Activated naive CD4-positive, alpha-beta T cell treated with anti-CD3 and anti-CD28 coated beads, Interleukin-2, amount 50 U/mL, for 24 hours (primary cell): Measurements from ENCODE around the gene PTPRE.

Experiments used
- H3K27ac Mint-ChIP-seq: one replicate; pipeline ENCODE4 v1.8.0; 2021; ENCODE audit warnings: mild to moderate bottlenecking, mixed read lengths
- H3K27me3 Mint-ChIP-seq: one replicate; pipeline ENCODE4 v1.8.0; 2021; ENCODE audit warnings: mixed read lengths
- H3K36me3 Mint-ChIP-seq: one replicate; pipeline ENCODE4 v1.8.0; 2021; ENCODE audit warnings: mixed read lengths
- H3K4me1 Mint-ChIP-seq: one replicate; pipeline ENCODE4 v1.8.0; 2021; ENCODE audit warnings: mixed read lengths
- H3K4me3 Mint-ChIP-seq: one replicate; pipeline ENCODE4 v1.8.0; 2021; ENCODE audit warnings: mild to moderate bottlenecking, mixed read lengths
- H3K9me3 Mint-ChIP-seq: one replicate; pipeline ENCODE4 v1.8.0; 2021; ENCODE audit warnings: mixed read lengths

The PTPRE gene

DNA sequence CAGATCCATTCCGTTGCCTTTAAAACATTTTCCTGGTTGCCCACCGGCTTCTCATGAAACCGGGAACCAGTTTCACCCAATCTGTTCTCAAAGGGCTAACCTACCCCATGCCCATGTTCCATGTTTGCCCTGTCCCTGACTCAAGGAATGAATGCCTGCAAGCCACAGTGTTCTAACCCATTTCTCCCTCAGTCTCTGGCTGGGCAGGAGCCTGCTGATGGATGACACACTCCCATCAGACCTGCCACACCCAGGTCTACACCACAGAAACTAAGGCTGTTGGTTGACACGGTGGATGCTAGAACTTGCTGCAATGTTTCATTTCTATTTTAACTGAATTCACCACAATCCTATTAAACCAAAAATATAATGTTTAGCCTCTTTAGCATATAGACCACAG lies 29.8 kb upstream of the PTPRE start:
- H3K4me3 Mint-ChIP-seq = no peak overlapping the region
- no peaks in the 10 kb centered on the region for H3K9me3 Mint-ChIP-seq
- H3K4me1 Mint-ChIP-seq = peaks cover 9% of the 10 kb centered on the region

DNA sequence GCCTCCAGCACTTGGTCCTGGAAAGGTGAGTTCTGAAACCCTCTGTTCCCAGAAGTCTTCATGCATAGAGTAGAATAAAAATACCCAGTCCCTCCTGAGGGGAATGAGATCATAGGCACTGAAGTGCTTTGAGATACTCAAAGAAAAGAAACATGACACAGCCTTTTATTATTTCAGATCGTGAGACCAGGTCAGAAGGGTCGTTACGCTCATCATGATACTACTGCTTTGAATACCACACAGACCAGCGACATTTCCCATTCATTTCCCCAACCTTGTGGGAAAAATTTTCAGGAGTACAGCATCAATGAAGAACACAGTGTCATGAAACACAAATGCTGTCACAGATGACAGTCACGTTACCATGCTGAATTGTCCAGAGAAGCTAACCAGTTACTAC lies 29.2 kb upstream of the PTPRE start:
- Mint-ChIP-seq H3K27ac (no peak overlapping the region), H3K27me3 (no peaks in the 10 kb centered on the region), H3K4me3 (no peak overlapping the region), H3K36me3 (no peaks in the 10 kb centered on the region), H3K9me3 (no peaks in the 10 kb centered on the region), H3K4me1 (peaks cover 9% of the 10 kb centered on the region)

More for the DNA sequence above, 29.8 kb upstream of the PTPRE start:
- Mint-ChIP-seq H3K27me3 (no peaks in the 10 kb centered on the region), H3K36me3 (no peaks in the 10 kb centered on the region), H3K27ac (no peak overlapping the region)

DNA sequence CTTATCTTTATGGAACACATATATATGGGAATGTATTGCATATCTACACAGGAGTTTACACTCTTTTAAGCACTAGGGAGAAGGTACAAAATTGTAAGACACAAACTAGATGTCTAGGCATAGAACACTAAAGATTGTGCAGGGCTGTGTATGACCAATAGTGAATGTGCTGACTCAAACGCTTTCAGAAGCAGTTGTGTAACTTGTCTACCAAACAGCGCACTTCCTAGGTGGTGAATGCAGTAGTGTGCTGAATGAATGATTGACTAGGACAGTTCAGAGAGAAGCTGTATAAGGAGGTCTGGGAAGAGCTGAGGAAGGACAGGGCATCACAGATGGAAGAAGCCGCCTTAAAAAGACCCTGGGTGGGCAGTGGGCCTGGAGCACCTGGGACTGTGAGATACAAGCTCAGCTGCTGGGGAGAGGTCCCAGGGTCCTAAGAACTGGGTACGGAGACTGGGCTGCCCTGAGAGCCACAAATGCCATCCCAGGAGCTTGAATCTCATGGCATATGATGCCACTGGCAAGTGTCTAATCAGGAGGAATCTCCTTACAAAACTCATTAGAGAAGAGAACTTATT lies 28.3 kb upstream of the PTPRE start:
- H3K36me3 Mint-ChIP-seq = no peaks in the 10 kb centered on the region
- no peaks in the 10 kb centered on the region for H3K27me3 Mint-ChIP-seq
- H3K4me3 Mint-ChIP-seq = no peak overlapping the region
- H3K4me1 Mint-ChIP-seq = peaks cover 9% of the 10 kb centered on the region
- H3K9me3 Mint-ChIP-seq = no peaks in the 10 kb centered on the region
- H3K27ac Mint-ChIP-seq = no peak overlapping the region

DNA sequence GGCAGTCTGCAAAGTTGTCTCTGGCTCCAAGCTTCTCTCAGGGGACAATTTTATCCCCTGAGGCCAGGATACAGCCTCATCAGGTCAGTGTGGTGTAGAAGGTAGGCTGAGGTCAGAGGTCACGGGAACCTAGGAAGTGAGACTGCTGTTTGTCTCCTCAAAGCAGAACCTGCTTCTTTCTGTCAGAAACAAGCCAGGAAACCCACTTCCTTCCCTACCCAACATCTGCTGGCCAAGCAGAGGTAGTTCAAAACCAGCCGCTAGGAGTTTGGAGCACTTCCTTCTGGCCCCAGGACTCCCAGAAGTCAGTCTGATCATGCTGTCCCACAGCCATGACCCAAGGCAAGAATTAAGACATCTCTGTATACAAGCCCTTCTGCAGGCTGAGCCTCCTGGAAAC lies 26.3 kb upstream of the PTPRE start:
- peaks cover 9% of the 10 kb centered on the region for H3K4me1 Mint-ChIP-seq
- H3K27ac Mint-ChIP-seq = no peak overlapping the region
- H3K36me3 Mint-ChIP-seq = no peaks in the 10 kb centered on the region
- H3K27me3 Mint-ChIP-seq = no peaks in the 10 kb centered on the region
- H3K9me3 Mint-ChIP-seq = no peaks in the 10 kb centered on the region
- no peak overlapping the region for H3K4me3 Mint-ChIP-seq

DNA sequence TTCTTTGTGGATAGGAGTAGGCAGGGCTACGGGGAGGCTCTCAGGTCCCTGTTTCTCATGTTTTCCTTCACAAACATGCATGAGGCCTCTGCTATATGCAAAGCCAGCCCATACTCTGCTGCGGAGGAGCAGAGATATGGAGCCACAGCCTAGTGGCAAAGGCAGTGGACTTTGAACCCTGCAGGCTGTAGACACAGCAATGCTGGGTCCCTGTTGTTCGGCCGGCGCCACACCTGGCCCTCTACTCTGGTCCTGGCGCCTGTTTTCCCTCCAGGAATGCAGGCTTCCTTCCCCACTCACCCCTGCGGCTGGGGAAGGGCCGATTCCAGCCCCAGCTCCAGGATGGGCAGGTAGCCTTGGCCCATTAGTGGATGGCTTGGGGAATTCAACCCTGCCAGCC lies 25.6 kb upstream of the PTPRE start:
- Mint-ChIP-seq H3K4me1 (peaks cover 9% of the 10 kb centered on the region), H3K36me3 (no peaks in the 10 kb centered on the region), H3K27ac (no peak overlapping the region), H3K27me3 (no peaks in the 10 kb centered on the region), H3K9me3 (no peaks in the 10 kb centered on the region), H3K4me3 (no peak overlapping the region)

DNA sequence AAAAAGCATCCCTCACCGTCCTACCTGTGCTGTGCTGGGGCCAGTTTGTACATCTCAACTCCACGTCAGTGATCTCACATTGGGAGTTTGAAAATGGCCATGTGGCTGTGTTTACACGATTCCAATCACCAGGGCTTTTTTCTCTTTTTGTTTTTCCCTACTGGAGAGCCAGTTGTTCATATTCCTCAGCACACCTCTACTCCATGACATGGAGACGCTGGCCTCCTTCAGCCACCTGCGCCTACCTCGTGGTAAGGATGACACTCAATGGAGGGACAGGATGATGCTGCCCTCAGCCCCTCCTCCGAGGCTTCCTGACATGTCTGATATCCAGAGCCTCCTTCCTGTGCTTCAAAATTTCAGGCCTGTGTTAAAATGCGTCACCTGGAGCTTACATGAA lies 24.5 kb upstream of the PTPRE start:
- Mint-ChIP-seq H3K9me3 (no peaks in the 10 kb centered on the region), H3K36me3 (no peaks in the 10 kb centered on the region), H3K4me3 (no peak overlapping the region), H3K27ac (no peak overlapping the region), H3K4me1 (peaks cover 9% of the 10 kb centered on the region), H3K27me3 (no peaks in the 10 kb centered on the region)

DNA sequence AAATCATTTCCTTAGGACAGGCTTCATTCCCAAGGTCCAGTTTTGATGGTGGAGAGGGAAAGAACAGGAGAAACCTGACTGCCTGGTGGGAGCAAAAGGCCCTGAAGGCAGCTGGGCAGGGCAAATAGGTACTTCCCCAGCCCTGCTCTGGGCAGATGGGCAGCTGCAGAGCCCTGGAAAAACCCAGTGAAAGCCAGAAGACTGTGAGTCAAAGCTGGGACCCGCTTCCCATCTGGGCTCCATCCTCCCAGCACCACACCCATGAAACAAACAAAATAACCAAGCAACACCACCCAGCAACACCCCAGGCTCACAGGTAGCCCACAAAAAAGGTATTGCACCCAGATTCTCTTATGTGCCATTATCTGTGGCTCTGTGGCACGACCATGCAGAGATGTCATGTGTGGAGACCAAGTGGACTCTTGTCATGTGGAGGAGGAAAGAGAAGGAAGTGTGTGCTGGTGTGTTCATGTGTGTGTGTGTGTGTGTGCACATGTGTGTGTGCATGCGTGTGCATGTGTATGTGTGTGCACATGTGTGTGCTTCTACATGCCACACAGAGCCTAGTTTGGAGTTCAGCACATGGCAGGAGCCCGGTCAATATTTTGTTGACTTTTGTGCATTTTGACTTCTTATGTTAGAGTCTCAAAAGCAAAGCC lies 24.0 kb upstream of the PTPRE start:
- H3K27me3 Mint-ChIP-seq = no peaks in the 10 kb centered on the region
- H3K27ac Mint-ChIP-seq = no peak overlapping the region
- no peaks in the 10 kb centered on the region for H3K9me3 Mint-ChIP-seq
- H3K36me3 Mint-ChIP-seq = no peaks in the 10 kb centered on the region
- peaks cover 9% of the 10 kb centered on the region for H3K4me1 Mint-ChIP-seq
- H3K4me3 Mint-ChIP-seq = no peak overlapping the region

DNA sequence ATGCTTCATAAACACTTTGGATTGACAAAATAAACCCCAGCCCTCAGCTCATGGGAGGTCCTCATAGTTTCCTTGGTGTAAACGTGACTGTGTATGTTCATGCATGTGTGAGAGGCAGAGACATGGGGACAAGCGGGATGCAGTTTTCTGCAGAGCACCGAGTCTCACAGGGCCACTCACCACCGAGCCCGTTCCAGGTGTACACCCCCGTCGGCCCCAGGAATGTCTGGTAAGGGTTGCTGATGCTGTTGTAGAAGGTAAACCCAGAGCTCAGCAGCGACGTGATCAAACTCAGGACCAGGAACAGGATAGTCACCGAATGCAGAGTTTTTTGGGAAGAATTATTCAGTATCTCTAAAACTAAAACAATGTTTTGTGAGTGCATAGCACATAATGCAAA lies 23.4 kb upstream of the PTPRE start:
- Mint-ChIP-seq H3K9me3 (no peaks in the 10 kb centered on the region), H3K4me3 (no peak overlapping the region), H3K36me3 (no peaks in the 10 kb centered on the region), H3K27me3 (no peaks in the 10 kb centered on the region), H3K4me1 (peaks cover 9% of the 10 kb centered on the region), H3K27ac (no peak overlapping the region)

DNA sequence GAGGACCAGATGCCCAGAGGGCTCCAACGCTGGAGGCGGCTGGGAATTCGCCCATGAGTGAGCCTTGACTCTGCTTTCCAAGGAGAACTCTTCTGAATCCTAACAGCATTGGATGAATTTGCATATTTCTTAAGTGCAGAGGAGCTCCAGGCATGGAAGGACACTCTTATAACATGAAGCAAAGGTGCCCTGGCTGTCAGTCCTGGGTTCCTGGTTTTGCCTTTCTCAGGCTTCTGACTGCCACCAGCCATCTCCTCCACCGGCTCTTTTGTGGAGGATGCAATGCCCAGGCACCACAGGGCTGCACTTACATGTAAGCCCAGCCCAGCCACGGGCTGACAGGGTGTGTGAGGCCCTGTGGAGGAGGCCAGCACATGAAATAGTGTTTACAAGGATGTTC lies 22.4 kb upstream of the PTPRE start:
- H3K4me3 Mint-ChIP-seq = no peak overlapping the region
- H3K9me3 Mint-ChIP-seq = no peaks in the 10 kb centered on the region
- peaks cover 9% of the 10 kb centered on the region for H3K4me1 Mint-ChIP-seq
- no peaks in the 10 kb centered on the region for H3K27me3 Mint-ChIP-seq
- no peak overlapping the region for H3K27ac Mint-ChIP-seq
- H3K36me3 Mint-ChIP-seq = no peaks in the 10 kb centered on the region

DNA sequence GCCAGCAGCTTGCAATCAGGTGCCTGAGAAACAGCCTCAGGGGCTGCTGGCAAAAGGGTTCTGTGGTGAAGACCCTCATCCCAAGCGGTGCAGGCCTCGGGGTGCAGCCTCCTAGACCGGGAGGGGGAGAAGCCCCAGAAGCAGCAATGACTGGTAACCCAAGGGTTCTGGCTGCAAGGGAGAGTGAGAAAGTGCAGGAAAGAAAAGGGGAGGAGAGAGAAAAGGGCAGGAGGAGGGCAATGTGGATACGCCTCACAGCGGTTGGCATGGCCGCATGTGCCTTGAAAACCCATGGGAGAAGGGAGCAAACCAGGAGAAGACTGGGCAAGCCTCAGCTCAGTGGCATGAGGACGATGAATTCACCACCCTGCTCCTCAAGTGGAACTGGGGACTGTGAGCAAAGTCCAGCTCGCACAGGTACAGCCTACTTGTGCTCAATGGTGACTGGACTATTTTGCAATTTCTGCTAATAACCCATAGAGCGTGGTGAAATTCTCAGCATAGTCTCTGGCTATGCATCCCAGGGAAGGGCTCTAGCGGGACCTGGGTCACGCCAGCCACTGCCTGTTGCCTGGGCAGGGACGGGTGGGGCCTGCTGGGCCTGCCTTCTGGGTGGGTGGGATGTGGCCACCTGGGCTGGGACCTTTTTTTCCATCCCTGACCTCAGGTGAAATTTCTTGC lies 20.4 kb upstream of the PTPRE start:
- Mint-ChIP-seq H3K4me1 (no peaks in the 10 kb centered on the region), H3K9me3 (no peaks in the 10 kb centered on the region), H3K4me3 (no peak overlapping the region), H3K36me3 (no peaks in the 10 kb centered on the region), H3K27me3 (no peaks in the 10 kb centered on the region), H3K27ac (no peak overlapping the region)

DNA sequence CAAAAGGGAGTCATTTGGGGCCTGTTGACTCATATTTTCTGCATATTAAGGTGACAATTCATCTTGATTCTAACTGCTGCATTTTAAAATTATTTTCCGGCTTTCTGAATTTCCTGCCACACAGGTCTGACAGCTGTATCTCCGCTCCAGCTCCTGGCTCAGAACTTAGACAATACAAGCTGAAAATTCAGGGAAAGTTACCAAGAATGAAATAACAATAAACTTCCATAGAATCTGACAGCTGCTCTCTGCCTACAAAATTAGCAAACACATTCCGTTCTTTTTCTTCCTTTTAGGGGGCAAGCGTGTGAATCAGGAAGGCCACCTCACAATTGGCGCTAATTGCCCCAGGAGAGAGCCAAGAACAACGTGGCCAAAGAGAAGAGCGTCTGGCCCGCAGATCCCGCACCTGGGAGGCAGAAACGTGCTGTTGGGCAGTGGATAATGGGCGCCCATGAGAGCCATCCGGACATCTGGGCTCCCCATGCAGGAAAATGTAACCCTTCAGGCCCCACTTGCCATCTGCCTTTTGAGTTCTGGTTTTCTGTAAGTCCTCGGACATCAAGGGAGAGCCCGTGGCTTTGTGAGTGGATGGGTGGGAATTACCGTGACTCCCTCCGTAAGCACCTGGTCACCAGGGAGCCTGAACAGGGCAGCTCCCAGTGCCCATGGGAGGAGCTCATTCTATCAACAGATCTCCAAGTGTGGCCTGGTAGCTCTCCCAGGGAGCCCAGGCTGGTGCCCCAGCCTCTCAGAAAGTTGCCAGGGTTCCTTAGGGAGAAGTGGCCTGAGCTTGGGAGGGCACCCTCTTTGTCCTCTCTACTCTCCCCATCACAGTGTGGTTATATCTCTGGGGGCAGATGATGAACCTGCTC lies 19.1 kb upstream of the PTPRE start:
- H3K4me3 Mint-ChIP-seq = no peak overlapping the region
- H3K36me3 Mint-ChIP-seq = no peaks in the 10 kb centered on the region
- no peak overlapping the region for H3K27ac Mint-ChIP-seq
- H3K9me3 Mint-ChIP-seq = no peaks in the 10 kb centered on the region
- H3K4me1 Mint-ChIP-seq = no peaks in the 10 kb centered on the region
- H3K27me3 Mint-ChIP-seq = no peaks in the 10 kb centered on the region

DNA sequence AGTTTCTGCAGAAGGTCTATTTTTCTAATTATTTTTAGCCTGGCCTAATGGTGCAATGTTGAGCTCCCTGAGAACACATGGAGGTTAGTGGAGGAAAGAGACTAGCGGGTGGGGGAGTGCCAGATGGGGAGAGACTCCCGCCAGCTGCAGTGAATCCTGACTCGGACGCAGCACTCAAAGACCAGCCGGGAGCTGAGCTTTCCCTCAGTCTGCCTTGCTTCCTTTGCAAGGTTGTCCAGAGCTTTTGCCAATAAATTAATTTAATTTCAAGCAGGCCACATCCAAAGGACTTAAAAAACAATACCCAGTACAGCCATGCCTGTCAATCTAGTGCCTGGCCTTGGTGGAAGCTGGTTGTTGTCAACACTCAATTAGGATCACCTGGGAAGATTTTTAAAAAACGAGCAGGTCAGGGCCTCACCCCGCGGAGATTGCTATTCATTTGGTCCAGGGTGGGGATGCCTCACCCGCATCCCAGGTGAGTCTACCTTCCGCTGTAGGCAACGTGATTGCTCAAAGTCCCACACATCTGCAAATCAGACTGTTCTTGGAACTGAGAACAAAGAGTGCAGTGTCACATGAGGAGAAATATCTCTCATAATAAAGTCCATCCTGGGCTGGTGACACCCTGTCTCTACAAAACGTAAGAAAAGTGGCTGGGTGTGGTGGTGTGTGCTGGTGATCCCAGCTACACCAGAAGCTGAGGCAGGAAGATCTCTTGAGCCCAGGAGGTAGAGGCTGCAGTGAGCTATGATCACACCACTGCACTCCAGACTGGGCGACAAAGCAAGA lies 18.2 kb upstream of the PTPRE start:
- Mint-ChIP-seq H3K27me3 (no peaks in the 10 kb centered on the region), H3K4me1 (no peaks in the 10 kb centered on the region), H3K4me3 (no peak overlapping the region), H3K9me3 (no peaks in the 10 kb centered on the region), H3K27ac (no peak overlapping the region), H3K36me3 (no peaks in the 10 kb centered on the region)

DNA sequence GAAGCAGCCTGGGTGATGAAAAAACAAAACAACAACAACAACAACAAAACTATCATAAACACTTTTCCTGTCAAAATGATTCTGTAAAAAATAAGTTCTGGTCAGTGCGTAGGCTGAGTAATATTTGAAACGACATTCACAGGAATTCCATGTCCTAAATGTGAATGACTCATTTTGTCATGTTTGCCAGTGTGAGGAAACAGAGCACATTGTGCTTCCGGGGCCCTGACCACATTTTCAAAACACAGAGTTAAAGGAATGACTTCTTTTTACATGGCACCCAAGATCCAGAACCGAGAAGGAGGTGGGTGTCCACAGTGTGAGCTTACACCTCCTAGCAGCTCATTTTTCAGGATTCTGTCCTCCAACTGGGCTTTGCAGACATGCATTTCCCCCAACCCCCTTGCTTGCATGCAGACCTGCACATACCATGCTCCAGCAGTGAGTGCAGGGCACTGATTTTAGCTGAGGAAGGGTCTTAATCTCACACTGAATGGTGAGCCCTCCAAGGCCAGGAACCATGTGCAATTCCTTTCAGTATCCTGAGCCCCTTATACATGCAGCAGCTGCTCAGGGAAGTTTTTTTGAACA lies 17.2 kb upstream of the PTPRE start:
- no peaks in the 10 kb centered on the region for H3K36me3 Mint-ChIP-seq
- no peaks in the 10 kb centered on the region for H3K4me1 Mint-ChIP-seq
- no peaks in the 10 kb centered on the region for H3K27me3 Mint-ChIP-seq
- H3K27ac Mint-ChIP-seq = no peak overlapping the region
- H3K9me3 Mint-ChIP-seq = no peaks in the 10 kb centered on the region
- no peak overlapping the region for H3K4me3 Mint-ChIP-seq

DNA sequence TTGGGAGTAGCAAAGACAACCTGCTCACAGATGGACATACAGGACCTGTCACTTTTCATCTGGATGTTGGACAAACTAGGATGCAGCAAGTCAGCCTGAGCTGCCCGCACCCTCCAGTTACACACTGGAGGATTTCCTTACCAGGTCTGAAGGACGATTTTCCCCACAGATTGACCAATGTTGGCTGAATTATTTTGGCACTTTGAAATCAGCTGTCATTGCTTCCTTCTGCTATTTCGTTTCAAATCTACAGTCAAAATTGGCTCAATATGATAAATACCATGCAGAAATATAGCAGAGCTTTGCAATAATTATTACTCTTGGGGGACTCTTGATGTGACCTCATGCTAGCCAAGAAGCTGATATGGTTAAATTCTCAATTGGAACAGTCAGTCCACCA lies 16.7 kb upstream of the PTPRE start:
- Mint-ChIP-seq H3K27ac (no peak overlapping the region), H3K4me1 (no peaks in the 10 kb centered on the region), H3K4me3 (no peak overlapping the region), H3K36me3 (no peaks in the 10 kb centered on the region), H3K27me3 (no peaks in the 10 kb centered on the region), H3K9me3 (no peaks in the 10 kb centered on the region)

DNA sequence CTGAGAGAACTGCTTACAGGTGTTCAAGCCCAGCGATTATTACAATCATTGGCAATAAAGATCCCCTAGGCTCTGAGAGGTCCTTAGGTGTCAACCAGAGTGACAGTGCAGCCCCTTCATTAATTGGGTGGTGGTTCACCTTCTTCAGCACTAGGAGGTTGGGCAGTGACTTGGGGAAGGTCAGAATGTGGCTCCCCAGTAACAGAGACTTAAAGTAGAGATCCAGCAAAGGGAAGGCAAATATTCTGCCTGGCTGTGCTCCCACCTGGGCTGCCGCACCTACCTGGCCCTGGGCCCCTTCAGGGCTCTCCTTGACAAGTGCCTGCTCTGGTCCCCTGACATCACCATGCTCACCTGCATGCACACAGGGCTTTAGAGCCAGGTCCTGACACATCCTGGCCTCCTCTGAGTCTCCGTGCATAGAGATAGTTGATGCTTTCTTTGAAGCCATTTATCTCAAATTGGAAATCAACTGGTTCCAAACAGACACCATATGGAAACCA lies 16.0 kb upstream of the PTPRE start:
- no peaks in the 10 kb centered on the region for H3K4me1 Mint-ChIP-seq
- H3K36me3 Mint-ChIP-seq = no peaks in the 10 kb centered on the region
- H3K27ac Mint-ChIP-seq = no peak overlapping the region
- no peaks in the 10 kb centered on the region for H3K27me3 Mint-ChIP-seq
- H3K9me3 Mint-ChIP-seq = no peaks in the 10 kb centered on the region
- H3K4me3 Mint-ChIP-seq = no peak overlapping the region
